Measurements from ENCODE around the gene H2AZ2.
"Not testable (repeated sequence)": the region's sequence is repeated elsewhere in the genome, so short reads cannot be mapped to it uniquely, and the experiment has no call there.

H2AZ2 gene

DNA sequence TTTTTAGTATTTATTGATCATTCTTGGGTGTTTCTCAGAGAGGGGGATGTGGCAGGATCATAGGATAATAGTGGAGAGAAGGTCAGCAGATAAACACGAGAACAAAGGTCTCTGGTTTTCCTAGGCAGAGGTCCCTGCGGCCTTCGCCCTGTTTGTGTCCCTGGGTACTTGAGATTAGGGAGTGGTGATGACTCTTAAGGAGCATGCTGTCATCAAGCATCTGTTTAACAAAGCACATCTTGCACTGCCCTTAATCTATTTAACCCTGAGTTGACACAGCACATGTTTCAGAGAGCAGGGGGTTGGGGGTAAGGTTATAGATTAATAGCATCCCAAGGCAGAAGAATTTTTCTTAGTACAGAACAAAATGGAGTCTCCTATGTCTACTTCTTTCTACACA, 22.4 kb upstream of the H2AZ2 start:
- DNase-seq, result not testable (repeated sequence)

DNA sequence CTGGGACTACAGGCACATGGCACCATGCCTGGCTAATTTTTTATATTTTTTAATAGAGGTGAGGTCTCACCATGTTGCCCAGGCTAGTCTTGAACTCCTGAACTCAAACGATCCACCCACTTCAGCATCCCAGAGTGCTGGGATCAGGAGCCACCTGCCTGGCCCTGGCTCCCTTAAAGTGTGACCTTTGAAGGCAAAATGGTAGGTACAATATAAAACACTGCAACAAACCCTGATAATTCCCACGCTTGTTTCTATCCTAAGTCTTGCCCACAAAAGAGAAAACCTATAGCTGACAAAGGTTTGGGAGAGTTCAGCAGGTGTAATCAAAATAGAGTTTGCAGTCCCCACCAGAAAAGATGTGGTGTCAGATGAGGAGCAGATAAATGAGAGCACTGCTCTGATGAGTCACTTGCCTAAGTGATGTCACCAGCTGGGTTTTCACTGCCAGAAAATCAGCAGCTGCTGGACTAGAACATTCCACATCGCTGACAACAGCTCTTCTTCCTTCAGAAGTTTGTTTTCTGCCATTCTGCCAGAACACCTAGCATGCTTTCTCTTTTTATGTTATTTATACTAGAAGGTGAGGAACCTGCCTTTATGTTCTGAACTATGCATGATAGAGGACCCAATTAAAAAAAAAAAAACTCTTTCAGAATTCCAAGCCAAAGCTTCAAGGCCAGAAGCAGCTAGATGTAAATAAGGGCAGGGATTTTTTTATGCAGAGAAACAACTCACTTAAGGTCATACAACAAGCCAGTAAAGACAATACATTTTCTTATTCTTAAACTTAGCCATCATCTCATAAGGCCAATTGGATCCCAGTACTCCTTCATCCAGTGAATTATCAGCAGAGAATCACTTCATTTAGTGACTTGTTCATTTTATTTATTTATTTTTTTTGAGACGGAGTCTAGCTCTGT, 19.4 kb upstream of the H2AZ2 start:
- no peak for DNase-seq

DNA sequence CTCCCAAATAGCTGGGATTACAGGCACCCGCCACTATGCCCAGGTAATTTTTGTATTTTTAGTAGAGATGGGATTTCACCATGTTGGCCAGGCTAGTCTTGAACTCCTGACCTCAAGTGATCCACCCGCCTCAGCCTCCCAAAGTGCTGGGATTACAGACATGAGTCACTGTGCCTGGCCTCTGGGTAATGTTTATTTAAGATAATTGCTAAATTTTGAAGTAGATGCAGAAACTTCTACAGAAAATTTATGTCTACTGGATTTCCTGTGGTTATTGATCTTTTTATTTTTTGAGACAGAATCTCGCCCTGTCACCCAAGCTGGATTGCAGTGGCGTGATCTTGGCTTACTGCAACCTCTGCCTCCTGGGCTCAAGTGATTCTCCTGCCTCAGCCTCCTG, 14.1 kb upstream of the H2AZ2 start:
- DNase-seq, result not testable (repeated sequence)

DNA sequence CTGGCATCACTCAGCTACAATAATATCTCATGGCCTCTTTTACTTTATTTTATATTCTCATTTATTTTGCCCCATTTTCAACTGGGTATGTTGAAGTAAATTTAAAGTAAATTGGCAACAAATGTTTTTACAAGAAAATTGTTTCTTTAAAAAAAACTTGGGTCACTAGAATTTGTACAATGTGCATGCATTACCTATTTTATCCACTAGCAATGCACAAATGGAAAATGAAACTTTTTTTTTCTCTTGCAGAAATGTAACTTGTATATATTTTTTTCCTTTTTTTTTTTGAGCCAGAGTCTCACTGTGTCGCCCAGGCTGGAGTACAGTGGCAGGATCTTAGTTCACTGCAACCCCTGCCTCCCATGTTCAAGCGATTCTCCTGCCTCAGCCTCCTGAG, 10.3 kb upstream of the H2AZ2 start:
- no peak for DNase-seq

DNA sequence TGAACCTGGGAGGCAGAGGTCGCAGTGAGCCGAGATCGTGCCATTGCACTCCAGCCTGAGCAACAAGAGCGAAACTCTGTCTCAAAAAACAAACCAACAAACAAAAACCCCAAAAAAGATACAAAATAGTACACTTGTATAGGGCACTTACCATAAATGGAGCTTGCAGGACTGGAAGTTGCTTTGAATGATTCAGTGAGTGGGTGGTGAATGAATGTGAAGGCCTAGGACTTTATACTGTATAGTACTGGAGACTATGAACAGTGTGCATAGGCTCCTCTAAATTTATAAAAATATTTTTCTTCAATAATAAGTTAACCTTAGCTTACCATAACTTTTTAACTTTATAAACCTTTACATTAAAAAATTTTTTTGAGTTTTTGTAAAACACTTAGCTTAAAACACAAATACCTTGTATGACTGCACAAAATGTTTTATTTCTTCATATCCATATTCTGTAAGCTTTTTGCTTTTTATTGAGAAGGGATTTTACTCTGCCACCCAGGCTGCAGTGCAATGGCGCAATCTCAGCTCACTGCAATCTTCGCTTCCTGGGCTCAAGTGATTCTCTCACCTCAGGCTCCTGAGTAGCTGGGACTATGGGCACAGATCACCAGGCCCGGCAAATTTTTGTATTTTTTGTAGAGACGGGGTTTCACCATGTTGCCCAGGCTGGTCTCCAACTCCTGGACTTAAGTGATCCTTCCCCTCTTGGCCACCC, 6.9 kb upstream of the H2AZ2 start:
- no peak for DNase-seq

DNA sequence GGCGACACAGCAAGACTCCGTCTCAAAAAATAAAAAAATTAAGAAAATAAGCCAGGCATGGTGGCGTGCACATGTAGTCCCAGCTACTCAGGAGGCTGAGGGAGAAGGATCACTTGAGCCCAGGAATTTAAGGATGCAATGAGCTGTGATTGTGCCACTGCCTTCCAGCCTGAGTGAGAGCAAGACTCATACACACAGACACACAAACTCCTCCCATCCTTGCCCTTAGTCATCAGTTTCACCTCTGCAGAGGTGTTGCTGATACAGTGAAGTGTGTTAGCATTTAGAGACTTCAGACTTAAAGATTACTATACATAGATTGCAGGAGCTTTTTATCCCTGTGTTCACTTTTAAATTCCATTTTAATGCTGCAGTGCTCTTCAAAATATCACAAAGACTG, 5.5 kb upstream of the H2AZ2 start:
- no peak for DNase-seq

DNA sequence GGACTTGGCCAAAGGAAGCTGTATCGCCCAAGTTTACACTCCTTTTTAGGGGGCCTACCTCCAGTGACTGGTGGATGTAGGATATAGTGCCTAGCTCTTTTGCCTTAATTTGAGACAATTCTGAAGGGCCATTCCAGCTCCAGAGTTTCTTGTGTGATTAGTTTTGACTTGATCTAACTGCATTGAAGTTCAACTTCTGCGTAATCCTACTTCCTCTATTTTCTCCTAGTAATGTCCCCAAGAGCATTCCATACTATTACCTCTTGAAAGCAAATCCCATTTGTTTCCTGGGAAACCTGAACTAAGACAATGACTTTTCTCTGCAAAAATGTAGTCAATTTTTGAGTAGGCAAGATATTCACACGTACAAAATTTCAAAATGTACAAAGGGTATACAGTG, 4.7 kb upstream of the H2AZ2 start:
- no peak for DNase-seq

DNA sequence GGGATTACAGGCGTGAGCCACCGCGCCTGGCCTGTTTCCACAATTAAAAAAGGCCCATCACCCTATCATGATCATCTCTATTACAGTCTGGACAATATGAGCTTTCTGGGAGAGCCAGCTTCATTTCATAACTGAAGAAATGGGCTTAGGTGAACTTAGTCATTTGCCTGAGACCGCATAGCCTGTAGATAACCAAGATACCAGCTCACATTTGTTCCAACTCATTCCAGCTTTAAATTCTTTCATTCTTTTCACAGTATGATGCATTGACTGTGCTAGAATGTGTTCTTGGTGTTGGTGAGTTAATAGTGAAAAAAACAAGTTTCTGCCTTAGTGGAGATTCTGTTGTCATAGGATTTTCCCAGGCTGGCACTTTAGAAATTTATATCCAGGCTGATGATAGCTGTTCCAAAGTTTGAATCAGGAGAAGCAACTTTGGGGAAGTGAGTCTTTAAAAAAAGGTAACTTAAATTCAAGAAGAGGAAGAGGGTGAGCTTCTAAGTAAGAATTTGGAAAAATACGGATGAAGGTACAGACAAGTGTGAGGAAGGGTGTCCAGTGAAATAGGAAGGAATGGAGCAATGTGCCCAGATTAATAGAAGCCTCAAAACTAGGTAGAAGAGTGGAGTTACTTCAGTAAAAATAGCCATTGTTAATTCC, 2.1 kb upstream of the H2AZ2 start:
- DNase-seq, result no peak

DNA sequence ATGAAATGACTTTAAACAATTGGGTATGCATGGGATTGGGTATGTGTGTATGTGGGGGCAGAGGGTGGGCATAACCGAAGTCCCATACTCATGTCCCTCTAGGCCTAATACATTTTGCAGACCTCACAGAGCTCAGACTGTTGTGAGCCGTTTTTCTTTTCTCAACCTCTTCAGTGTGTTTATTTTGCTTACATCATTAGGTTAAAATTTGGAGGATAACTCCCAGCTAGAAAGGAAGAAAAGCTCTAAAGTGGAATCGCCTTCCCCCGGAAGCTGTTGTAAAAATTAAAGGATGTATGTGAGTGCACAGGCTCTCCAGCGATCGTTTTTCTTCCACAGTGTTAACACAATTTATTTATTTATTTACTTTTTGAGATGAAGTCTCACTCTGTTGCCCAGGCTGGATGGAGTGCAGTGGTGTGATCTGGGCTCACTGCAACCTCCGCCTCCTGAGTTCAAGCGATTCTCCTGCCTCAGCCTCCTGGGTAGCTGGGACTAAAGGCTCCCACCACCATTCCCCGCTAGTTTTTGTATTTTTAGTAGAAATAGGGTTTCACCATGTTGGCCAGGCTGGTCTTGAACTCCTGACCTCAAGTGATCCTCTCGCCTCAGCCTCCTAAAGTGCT, 1.5 kb upstream of the H2AZ2 start:
- peak; percentile 59 for DNase-seq

DNA sequence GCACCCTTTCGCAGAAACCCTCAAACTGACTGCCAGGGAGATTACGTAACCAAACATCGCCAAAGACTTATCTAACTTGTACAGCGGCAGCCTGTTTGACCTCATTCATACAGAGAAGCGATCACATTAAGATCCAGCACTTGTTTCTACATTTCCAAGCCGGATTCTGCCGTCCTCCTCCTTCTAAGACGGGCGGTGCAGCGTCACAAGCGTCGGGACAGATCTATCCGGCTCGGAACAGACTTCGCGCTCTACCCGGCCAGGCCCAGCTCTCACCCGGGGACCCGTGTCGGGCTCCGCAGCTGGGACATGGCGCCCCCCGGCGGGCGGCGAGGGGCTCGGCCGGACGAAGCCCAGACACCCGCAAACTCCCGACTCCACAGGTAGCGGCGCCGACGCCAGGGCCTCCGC, 373 bp downstream of the H2AZ2 start:
- peak; percentile 82 for DNase-seq

DNA sequence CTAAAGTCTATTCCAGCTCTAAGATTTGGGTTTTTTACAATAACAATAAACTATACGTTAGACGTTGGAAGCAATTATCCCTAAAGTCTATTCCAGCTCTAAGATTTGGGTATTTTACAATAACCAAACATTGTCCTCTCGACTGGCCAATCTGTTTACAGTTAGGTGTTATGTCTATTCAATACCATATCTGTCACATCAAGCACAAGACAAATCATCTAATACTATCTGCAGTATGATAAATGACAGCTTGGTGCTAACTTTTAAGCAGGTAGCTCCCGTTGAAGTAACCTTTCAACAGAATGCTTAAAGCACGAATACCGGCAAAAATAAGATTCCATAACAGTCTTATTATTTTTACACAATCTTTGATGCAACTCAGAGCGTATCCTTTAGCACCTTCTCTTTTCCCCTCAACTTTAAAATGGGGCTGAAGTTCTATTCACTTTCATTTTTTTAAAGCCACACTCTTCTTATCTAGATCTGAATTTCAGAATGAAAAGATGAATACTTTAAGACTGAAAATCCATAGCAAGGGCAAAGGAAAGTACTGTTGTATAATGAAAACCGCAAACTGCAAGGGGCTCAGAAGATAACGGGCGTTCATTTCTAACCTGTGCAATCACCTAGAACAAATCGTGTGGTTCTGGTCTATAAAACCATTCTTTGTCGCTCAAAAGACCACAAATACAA, 925 bp downstream of the H2AZ2 start:
- no peak for DNase-seq

DNA sequence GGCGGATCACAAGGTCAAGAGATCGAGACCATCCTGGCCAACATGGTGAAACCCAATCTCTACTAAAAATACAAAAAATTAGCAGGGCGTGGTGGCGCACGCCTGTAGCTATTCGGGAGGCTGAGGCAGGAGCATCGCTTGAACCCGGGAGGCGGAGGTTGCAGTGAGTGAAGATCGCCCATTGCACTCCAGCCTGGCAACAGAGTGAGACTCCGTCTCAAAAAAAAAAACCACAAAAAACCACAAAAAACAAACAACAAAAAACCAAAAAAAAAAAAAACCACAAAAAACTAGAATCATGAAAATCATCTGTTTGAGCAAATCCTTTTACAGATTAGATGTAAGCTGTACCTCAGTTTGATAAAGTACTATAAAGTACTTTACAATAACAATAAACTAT, 1.5 kb downstream of the H2AZ2 start:
- DNase-seq, result not testable (repeated sequence)

DNA sequence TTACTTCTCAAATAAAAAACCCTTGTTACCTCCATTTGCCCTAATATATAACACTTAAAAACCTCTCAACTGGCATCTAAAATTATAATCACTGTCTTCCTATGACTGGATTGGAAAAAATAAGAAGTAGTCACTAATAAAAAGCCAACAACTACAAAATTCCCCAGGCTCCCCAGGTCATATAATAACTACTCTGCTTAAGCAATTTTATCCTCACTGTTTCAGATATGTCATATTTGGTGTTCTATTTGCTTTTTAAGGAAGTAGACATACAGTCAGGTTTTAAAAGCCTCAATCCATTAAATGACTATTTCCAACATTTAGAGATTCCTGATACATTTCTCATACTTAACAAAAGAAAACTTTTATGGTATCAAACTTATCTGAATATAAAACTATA, 2.4 kb downstream of the H2AZ2 start:
- DNase-seq, result no peak

DNA sequence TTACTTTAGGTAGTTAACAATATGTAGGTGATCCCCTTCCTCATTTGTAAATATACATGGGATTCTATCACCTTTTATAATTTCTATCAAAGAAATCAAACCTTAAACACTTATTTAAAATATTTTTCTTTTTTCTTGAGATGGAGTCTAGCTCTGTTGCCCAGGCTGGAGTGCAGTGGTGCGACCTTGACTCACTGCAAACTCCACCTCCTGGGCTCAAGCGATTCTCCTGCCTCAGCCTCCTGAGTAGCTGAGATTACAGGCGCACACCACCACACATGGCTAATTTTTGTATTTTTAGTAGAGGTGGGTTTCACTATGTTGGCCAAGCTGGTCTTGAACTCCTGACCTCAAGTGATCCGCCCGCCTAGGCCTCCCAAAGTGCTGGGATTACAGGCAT, 4.4 kb downstream of the H2AZ2 start:
- not testable (repeated sequence) for DNase-seq

DNA sequence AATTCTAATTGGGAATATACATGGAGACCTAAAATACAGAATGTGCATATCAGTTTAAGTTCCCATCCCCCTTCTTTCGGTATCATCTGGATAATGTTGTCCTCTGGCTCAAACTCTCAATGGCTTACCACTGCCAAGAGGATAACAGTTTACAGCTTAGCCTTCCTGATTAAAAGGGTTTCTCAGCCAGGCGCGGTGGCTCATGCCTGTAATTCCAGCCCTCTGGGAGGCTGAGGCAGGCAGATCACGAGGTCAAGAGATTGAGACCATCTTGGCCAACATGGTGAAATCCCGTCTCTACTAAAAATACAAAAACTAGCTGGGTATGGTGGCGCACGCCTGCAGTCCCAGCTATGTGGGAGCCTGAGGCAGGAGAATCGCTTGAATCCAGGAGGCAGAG, 5.2 kb downstream of the H2AZ2 start:
- DNase-seq, result not testable (repeated sequence)

DNA sequence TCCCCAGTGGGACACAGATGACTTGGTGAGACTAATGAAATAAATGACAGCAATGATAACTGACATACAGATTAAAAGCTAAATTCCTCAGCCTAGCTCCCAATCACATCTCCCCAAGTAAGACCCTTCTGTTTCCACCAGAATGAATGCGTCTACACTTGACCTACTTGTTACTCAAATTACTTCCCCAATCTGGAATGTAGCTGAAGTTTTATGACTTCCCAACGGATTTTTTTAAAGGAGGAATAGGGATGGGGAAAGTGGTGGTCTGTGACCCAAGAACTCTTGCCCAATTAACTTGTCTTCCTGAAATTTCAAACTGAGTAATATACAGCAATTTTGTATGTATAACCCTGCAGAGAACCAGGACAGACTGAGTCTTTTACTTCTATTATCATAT, 9.1 kb downstream of the H2AZ2 start:
- no peak for DNase-seq

DNA sequence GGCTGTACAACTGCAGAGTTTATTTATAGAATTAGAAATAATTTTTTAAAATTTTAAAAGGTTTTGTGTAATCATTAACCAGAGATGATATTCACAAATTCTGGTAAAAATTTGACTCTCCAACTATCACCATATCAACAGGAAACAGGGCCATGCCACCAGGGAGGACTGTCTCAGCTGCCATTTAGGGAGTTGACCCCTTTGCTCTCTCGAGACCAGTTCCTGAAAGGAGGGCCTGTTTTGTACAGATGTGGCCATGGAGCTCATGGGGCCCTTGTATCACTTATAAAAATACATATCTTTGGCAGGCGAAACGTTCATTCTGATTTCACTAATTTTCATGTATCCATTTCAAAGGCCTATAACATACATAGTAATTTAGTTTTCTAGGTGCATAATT, 20.3 kb downstream of the H2AZ2 start:
- no peak for DNase-seq

DNA sequence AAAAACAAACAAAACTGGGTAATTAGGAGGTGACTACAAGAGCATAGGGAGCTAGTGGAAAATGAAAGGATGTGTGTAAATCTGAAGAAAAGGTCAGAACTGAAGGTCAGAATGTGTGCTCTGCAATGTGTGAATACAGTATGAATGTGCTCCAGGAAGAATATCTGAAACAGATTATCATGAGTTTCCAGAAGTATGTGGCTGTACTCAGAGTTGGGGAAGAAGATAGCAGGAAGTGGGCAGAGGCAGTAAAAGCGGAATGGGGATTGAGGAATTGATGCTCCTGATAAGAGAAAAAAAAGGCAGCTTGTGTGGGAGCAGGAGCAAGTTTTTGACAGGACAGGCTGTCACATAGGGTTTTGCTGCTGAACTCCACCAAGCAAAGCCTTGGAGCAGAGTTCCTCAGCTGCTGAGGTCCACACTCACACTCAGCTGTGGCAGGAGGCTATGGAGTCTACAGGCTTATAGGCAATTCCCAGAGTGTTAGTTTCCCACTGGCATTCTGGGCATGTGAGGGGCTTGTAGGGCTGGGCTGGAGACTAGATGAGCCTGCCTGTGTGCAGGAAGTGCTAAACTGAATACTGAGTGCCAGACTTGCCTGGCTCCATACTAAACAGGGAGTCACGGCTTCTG, 22.9 kb downstream of the H2AZ2 start:
- no peak for DNase-seq

DNA sequence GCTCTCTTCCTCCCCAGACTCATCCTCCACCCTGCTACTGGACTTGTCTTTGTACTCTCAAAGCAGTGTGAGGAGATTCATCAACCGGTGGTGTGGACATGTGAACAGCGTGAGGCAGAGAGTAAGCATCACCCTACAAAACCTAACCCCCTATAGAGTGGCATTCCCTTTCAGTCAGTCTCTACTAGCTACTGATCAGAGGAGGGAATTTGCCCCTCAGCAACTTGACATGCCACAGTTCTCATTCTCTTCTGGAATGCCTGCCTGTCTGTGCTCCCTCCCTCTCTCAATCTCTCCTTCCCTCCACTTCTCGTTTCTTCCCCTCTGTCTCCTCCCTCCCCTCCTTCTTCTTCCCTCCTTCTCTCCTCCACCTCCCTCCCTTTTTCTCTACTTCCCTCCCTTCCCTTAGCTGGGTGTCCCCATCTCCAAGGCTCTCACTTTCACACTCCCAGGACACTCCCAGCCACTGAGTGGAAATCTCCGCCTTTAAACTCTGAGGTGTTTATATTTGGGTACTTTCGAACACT, 24.6 kb downstream of the H2AZ2 start:
- no peak for DNase-seq

DNA sequence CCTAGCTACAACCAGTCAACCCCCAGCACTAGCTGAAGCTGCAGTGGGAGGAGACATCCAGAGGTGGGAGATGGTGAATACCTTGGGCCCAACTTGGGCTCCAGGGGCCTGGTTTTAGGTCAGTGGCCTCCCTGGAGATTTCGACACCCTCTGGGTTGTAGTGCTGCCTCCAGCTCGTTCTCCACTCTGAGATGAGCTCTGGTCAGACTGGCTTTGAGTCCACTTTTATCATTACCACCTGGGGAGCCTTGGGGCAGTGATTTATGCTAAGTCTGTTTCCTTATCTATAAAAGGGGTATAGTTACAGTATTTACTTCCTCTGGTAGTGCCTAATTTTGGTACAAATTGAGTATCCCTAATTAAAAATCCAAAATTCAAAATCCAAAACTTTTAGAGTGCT, 28.6 kb downstream of the H2AZ2 start:
- no peak for DNase-seq

DNA sequence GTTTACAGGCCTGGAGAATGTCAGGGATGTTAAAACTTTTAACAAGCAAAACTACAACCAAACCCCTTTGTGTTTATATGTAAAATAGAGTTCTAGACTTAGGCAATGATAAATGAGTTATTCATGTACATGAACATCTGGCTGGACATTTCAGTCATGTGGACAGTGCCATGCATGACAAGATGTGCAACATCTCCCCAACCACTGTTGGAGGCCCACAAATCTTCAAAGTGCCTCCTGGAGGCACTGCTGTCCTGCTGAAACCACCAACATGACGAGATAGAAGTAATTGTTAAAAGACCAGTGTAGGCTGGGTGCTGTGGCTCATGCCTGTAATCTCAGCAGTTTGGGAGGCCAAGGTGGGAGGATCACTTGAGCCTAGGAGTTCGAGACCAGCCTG, 33.0 kb downstream of the H2AZ2 start:
- DNase-seq, result no peak

DNA sequence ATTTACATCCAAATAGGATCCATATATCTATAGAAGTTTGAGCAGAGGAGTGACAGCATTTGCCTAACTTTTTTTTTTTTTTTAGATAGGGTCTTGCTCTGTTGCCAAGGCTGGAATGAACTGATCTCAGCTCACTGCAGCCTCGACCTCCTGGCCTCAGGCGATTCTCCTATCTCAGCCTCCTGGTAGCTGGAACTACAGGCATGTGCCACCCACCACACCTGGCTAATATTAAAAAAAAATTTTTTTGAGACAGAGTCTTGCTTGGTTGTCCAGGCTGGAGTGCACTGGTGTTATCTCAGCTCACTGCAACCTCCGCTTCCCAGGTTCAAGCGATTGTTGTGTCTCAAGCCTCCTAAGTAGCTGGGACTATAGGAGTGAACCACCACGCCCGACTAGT, 36.3 kb downstream of the H2AZ2 start:
- DNase-seq, result no peak

Measured in DMS153 (cell line).